HG02981 (cell line): ENCODE data around the gene SLC12A3.

Experiments
- ATAC-seq: cut with Tn5 transposase; IDR thresholded peaks from one replicate; pipeline ENCODE4 v1.9.1; 2021; ENCODE audit warnings: mild to moderate bottlenecking, moderate library complexity; ENCODE audit not compliant: unreplicated experiment

The SLC12A3 gene

GRCh38 chr16:56847173-56847910 lies 17.7 kb upstream of the SLC12A3 start:
- ATAC-seq = no peak

- ATAC-seq = no peak
Observed at GRCh38 chr16:56848029-56848936, 16.7 kb upstream of the SLC12A3 start.

- ATAC-seq = no peak
Observed at GRCh38 chr16:56848955-56849689, 15.9 kb upstream of the SLC12A3 start.

DNA sequence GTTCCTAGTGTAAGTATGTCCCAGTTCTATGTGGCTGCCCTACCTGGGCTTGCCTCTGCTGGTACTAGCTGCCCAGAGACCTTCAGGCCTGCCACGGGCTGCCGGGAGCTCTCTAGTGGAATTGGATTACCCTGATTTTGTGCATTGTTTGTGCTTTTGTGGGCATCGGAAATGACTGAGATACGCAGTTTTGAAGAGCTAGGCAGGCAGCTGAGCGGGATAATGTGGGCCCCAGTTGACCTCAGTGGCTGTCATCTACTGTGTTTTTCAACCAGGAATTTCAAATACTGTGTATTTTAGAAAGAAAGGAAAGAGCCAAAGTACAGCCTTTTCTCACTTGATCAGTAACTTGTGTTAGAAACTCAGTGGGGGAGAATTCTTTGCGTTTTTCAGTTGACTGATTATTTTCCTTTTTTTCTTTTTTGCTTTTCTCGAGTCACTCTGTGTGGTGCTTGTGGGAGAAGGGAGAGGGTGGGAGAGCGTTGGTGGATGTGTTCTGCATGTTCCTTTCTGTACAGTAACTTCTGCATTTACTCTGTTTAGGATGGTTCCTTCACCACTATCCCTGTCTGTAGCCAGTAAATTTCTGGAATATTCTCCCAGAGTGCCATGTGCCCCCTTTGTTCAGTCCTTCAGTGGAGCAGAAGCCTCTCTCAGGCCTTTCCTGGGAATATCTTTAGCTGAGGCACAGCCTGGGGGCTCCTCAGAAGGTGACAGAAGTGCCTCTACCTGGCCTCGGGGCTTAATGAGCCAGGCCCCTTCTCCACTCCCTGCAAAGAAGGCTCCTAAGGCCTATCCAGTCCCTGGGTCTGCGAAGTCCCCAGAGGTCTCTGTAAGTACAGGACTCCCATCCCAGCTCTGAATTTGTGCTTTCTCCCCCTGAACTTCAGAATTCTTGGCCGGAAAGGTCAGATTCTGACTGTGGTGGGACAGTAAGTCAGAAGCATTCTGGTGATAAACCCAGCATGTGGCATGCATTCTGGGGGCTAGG lies 15.0 kb upstream of the SLC12A3 start:
- no peak for ATAC-seq

GRCh38 chr16:56851671-56852400 lies 13.2 kb upstream of the SLC12A3 start:
- ATAC-seq = no peak

DNA sequence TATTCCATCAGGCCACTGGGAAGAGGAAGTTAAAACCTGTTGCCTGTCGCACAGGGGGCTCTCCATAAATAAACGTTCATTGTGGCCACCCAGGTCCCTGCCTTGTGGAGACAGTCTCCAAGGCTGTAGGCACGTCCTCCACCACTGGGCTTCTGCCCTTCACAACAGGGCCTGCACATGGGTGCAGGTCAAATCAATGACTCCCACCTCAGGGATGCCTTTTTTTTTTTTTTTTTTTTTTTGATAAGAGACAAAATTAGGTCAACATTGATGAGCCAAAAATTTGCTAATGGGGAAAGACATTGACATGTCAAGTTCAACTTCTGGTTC lies 12.6 kb upstream of the SLC12A3 start:
- no peak for ATAC-seq

- ATAC-seq = no peak
Observed at GRCh38 chr16:56852968-56853367, 12.0 kb upstream of the SLC12A3 start.

DNA sequence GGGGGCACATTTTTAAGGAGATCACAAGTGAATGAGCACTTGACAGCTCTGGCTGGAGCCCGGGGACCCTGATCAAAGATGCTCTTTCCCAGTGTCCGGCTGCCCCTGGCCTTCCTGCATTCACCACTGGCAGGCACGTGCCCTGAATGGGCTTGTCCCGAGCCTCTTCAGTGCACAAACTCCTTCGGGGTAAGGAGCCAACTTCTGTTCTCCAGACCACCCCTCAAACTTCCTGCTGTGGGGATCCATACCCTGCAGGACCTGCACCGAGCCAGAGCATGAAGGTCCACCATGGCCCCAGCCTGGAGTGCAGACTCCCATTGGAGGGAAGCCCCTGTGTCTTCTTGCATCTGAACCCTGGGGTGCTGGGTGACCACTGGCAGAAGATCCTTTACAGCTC lies 9.8 kb upstream of the SLC12A3 start:
- ATAC-seq = no peak

- no peak for ATAC-seq
Observed at GRCh38 chr16:56855946-56856345, 9.1 kb upstream of the SLC12A3 start.

GRCh38 chr16:56856876-56857447 lies 8.0 kb upstream of the SLC12A3 start:
- no peak for ATAC-seq

- no peak for ATAC-seq
Observed at GRCh38 chr16:56858374-56858773, 6.6 kb upstream of the SLC12A3 start.

- ATAC-seq = no peak
Observed at GRCh38 chr16:56859636-56860035, 5.4 kb upstream of the SLC12A3 start.

DNA sequence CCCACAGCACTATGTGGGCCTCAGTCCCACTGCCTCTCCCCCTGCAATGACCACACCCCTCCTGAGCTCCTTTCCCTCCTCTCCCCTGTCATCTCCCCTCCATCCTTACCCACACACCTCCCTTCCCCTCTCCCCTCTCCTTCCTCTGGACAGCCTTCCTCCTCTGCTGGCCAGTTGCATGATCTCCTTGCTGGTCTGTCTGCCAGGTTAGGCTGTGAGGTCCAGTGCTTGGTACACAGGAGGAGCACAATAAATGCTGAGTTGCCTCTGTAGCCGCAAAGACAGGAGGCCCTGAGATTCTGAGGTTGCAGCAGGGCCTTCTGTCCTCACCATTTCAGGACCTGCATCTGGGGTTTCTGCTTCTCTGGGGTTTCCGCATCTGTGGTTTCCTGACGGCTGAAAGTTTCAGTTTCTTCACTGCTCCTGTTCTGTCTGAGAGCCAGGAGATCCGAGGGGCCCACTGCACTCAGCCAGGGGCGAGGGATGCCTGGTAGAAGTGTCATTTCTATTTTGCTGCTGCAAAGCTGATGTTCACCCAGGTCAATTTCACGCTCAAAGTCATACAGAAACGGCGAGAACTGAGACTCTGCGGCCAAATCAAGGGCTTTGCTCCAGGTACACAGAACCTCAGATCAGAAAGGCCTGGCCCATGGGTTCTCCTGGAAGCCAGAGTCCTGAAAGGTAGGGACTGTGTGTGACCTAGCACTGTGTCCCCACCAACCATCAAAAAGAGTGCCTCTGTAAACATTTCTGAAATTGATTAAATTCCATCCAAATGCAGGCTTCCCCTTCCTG lies 4.6 kb upstream of the SLC12A3 start:
- peak; percentile 70 for ATAC-seq

DNA sequence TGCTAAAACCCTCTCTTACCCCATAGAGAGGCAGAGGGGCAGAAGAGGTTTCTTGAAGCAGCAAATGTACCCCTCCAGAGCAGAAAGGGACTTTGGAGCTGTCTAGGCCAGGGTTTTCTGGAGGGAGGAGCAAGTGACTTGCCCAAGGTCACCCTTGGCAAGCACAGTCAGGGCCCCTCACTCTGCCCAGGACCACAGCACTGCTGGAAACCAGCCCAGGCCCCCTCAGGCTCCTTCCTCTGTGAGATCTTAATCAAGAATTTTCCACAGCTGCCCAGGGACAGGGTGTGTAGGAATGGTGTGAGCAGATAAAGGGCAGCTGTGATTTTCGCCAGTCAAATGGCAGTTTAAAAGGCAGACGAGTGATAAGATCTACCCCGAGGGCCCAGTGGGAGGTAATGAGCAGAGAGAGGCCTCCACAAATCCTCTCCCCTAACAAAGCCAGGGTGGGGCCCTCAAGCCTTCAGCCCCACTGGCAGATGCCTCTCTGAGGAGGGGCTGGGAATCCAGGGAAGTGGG lies 3.9 kb upstream of the SLC12A3 start:
- ATAC-seq = no peak

- ATAC-seq = no peak
Observed at GRCh38 chr16:56861756-56862155, 3.3 kb upstream of the SLC12A3 start.

DNA sequence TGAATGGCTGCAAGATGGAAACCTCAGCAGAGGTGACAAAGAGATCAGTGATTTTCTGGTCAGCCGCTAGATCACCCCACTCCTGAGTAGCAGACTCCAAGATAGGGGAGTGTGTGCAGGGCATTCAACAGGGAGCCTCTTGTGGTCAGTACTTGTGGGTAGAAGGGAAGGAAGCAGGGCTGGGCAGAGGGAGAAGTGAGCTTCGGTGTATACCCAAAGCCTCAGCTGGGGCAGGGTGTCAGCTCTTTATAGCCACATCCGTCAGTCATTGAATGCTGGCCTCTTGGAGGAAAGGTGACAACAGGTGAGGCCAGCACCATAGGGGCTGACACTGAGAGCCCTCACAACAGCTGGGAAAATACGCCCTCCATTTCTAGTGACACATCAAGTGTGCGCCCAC lies 2.2 kb upstream of the SLC12A3 start:
- ATAC-seq = no peak

DNA sequence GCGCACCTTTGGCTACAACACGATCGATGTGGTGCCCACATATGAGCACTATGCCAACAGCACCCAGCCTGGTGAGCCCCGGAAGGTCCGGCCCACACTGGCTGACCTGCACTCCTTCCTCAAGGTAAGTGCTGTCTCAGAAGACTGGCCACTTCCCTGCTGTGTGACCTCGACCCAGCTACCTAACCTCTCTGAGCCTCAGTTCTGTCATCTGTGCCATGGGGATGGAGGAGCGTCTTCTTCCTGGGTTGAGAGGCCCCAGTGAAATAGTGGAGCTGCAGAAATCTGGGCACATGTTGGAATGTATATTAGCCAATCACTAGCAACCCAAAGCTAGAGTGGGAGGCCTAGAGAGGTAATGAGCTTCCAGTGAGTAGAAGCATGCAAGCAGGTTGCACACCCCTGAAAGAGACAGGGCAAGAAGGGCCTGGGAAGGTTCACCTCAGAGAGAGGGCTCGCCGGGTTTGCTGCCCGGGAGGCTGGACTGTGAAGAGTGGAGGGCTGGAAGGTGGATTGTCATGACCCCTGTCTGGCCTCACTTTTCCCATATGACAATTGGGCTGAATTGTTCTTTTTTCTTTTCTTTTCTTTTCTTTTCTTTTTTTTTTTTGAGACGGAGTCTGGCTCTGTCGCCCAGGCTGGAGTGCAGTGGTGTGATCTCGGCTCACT lies 521 bp downstream of the SLC12A3 start:
- no peak for ATAC-seq
